A549 (cell line): Measurements from ENCODE around the gene SATB2. TPM values are rescaled to one million over a fixed set of nuclear protein-coding genes. Genes with fewer than 3 reads are reported as not detected.

ENCODE experiments used
- ATAC-seq, 2 experiments: fragments of 200-7000 bp in 1 of 2; fragments of >200 bp in 1 of 2; cut with Nextera tagmentation in 1 of 2; cut with Tn5 transposase in 1 of 2; 3 replicates each; pipeline versions ENCODE4 v1.8.0 to v1.9.1; 2018 to 2020; ENCODE audit warnings: mild to moderate bottlenecking in 1 of 2, moderate library complexity in 1 of 2
- CTCF ChIA-PET: fragments of 300-600 bp; sonication (Branson Sonifier 250); formaldehyde crosslinking; extraction: SDS; loops from one replicate; lab custom pipeline; 2021; ENCODE audit warnings: antibody characterized with exemption, inconsistent platforms; lab: Yijun Ruan, JAX
- POLR2A ChIA-PET: fragments of 350-600 bp; formaldehyde crosslinking; extraction: SDS; loops from one replicate; lab custom pipeline; 2021; ENCODE audit warnings: antibody characterized with exemption, inconsistent platforms; lab: Yijun Ruan, JAX
- DNase-seq, 2 experiments: peaks; one replicate each; pipeline versions ENCODE4 v3.0.0 to v3.0.0-alpha.2; 2011 to 2016; ENCODE audit warnings: low read depth in 1 of 2, low spot score in 1 of 2
- FAIRE-seq: peaks from 2 replicates; lab custom pipeline; 2011; peaks lifted over from hg19 to GRCh38; lab: Jason Lieb, UNC
- H3K27ac ChIP-seq, 2 experiments: fragments of >200 bp; sonication (Bioruptor Twin); formaldehyde crosslinking; 3 replicates each; pipeline ENCODE4 v1.5.1; 2016 to 2017
- H3K4me1 ChIP-seq: fragments of >200 bp; sonication (Bioruptor Twin); formaldehyde crosslinking; 3 replicates; pipeline ENCODE4 v1.6.1; 2016
- H3K4me2 ChIP-seq: fragments of >200 bp; sonication (Bioruptor Twin); formaldehyde crosslinking; 3 replicates; pipeline ENCODE4 v1.6.1; 2016
- H3K4me3 ChIP-seq: fragments of >200 bp; sonication (Bioruptor Twin); formaldehyde crosslinking; 3 replicates; pipeline ENCODE4 v1.5.1; 2016
- H3K9me3 ChIP-seq: fragments of >200 bp; sonication (Bioruptor Twin); formaldehyde crosslinking; 3 replicates; pipeline ENCODE4 v1.6.1; 2016
- BCL3 ChIP-seq: fragments of >200 bp; sonication (Bioruptor Twin); formaldehyde crosslinking; IDR thresholded peaks from 3 replicates; pipeline ENCODE4 v1.6.1; 2016
- BHLHE40 ChIP-seq: IDR thresholded peaks from 2 replicates; pipeline ENCODE4 v1.6.1; 2012; ENCODE audit warnings: low read depth, low read length, inconsistent platforms
- CHD2 ChIP-seq: fragments of 150-350 bp; IDR thresholded peaks from 2 replicates; pipeline ENCODE4 v1.6.1; 2014; ENCODE audit warnings: low read length; ENCODE audit not compliant: partially characterized antibody
- CHD4 ChIP-seq: fragments of 200-600 bp; sonication (generic); IDR thresholded peaks from 2 replicates; pipeline ENCODE4 v1.6.1; 2016; ENCODE audit warnings: antibody characterized with exemption, mild to moderate bottlenecking, borderline replicate concordance
- EHF ChIP-seq: fragments of 250-450 bp; sonication (Bioruptor Pico); IDR thresholded peaks from 2 replicates; pipeline ENCODE4 v1.5.0; 2020; ENCODE audit warnings: mild to moderate bottlenecking
- EHMT2 ChIP-seq: fragments of 200-600 bp; sonication (generic); IDR thresholded peaks from 2 replicates; pipeline ENCODE4 v1.6.1; 2016; ENCODE audit warnings: antibody characterized with exemption, low read depth, mild to moderate bottlenecking, moderate library complexity
- ELK1 ChIP-seq: fragments of 150-350 bp; IDR thresholded peaks from 2 replicates; pipeline ENCODE4 v1.6.1; 2014; ENCODE audit warnings: low read depth, mild to moderate bottlenecking, low read length
- FOSB ChIP-seq: fragments of 250-450 bp; sonication (Bioruptor Pico); IDR thresholded peaks from 2 replicates; pipeline ENCODE4 v1.5.0; 2020; ENCODE audit warnings: mild to moderate bottlenecking, moderate library complexity
- FOSL2 ChIP-seq, 2 experiments: fragments of 450-650 bp in 1 of 2; fragments of >200 bp in 1 of 2; sonication (Bioruptor Twin) in 1 of 2; formaldehyde crosslinking; IDR thresholded peaks; 2 replicates each; pipeline versions ENCODE4 v1.5.0 to v1.6.1; 2016 to 2020; ENCODE audit warnings: mild to moderate bottlenecking in 1 of 2, moderate library complexity in 1 of 2
- HDAC2 ChIP-seq: fragments of 200-600 bp; sonication (generic); IDR thresholded peaks from 2 replicates; pipeline ENCODE4 v1.6.1; 2016
- HES2 ChIP-seq: fragments of >200 bp; sonication (Bioruptor Twin); formaldehyde crosslinking; IDR thresholded peaks from 2 replicates; pipeline ENCODE4 v1.6.1; 2016
- HMGXB4 ChIP-seq: fragments of 250-450 bp; sonication (Bioruptor Pico); IDR thresholded peaks from 2 replicates; pipeline ENCODE4 v1.5.0; 2021; ENCODE audit warnings: mild to moderate bottlenecking, moderate library complexity, borderline replicate concordance
- HOXA7 ChIP-seq: fragments of 250-450 bp; sonication (Bioruptor Pico); IDR thresholded peaks from 2 replicates; pipeline ENCODE4 v1.5.0; 2020; ENCODE audit warnings: mild to moderate bottlenecking, moderate library complexity
- HOXB5 ChIP-seq: fragments of 250-450 bp; sonication (Bioruptor Pico); IDR thresholded peaks from 2 replicates; pipeline ENCODE4 v1.5.0; 2020; ENCODE audit warnings: mild to moderate bottlenecking, moderate library complexity
- JUNB ChIP-seq: fragments of >200 bp; sonication (Bioruptor Twin); formaldehyde crosslinking; IDR thresholded peaks from 2 replicates; pipeline ENCODE4 v1.6.1; 2016
- KDM1A ChIP-seq: fragments of 200-600 bp; sonication (generic); IDR thresholded peaks from 2 replicates; pipeline ENCODE4 v1.6.1; 2016; ENCODE audit warnings: low read depth, mild to moderate bottlenecking
- NPAS2 ChIP-seq: fragments of 250-450 bp; sonication (Bioruptor Pico); IDR thresholded peaks from 2 replicates; pipeline ENCODE4 v1.8.0; 2022; ENCODE audit warnings: mild to moderate bottlenecking, moderate library complexity, borderline replicate concordance
- NR3C1 ChIP-seq: fragments of >200 bp; sonication (Bioruptor Twin); formaldehyde crosslinking; IDR thresholded peaks from 3 replicates; pipeline ENCODE4 v1.6.1; 2017
- PBX3 ChIP-seq: IDR thresholded peaks from 2 replicates; pipeline ENCODE4 v1.6.1; 2012
- PHF8 ChIP-seq: fragments of 200-600 bp; sonication (generic); IDR thresholded peaks from 2 replicates; pipeline ENCODE4 v1.6.1; 2016; ENCODE audit warnings: low read depth, mild to moderate bottlenecking, antibody characterized with exemption, moderate library complexity, borderline replicate concordance
- RAD21 ChIP-seq, 2 experiments: fragments of >200 bp in 1 of 2; sonication (Bioruptor Twin) in 1 of 2; formaldehyde crosslinking in 1 of 2; IDR thresholded peaks in 1 of 2; conservative IDR thresholded peaks in 1 of 2; 2 replicates in 1 of 2; 3 replicates in 1 of 2; pipeline ENCODE4 v1.6.1; 2012 to 2018; ENCODE audit warnings: inconsistent platforms in 1 of 2
- RCOR1 ChIP-seq: fragments of 150-350 bp; IDR thresholded peaks from 2 replicates; pipeline ENCODE4 v1.6.1; 2014; ENCODE audit warnings: antibody characterized with exemption, low read length, low read depth
- RFX5 ChIP-seq: fragments of 450-650 bp; IDR thresholded peaks from 2 replicates; pipeline ENCODE4 v1.7.1; 2014; ENCODE audit warnings: antibody characterized with exemption, mild to moderate bottlenecking, moderate library complexity
- SMC3 ChIP-seq: fragments of >200 bp; sonication (Bioruptor Twin); formaldehyde crosslinking; IDR thresholded peaks from 3 replicates; pipeline ENCODE4 v1.6.1; 2018; ENCODE audit warnings: inconsistent platforms
- SREBF2 ChIP-seq: fragments of 450-650 bp; IDR thresholded peaks from 2 replicates; pipeline ENCODE4 v1.6.1; 2014; ENCODE audit warnings: mild to moderate bottlenecking, moderate library complexity
- TP53 ChIP-seq: fragments of 250-450 bp; sonication (Bioruptor Pico); IDR thresholded peaks from 2 replicates; pipeline ENCODE4 v1.5.0; 2021; ENCODE audit warnings: mild to moderate bottlenecking, moderate library complexity
- ZC3H11A ChIP-seq: fragments of 450-650 bp; IDR thresholded peaks from 2 replicates; pipeline ENCODE4 v1.6.1; 2014; ENCODE audit warnings: antibody characterized with exemption, mild to moderate bottlenecking
- WGBS: methylation state at CpG from one replicate; pipeline ENCODE4 v1.1.6; 2017; ENCODE audit errors: missing lambda C conversion rate; 5-methylcytosine and 5-hydroxymethylcytosine counted together
- polyA plus RNA-seq, 4 experiments: library from polyadenylated mRNA; depleted of rRNA in 3 of 4; stranded (reverse); fragments of >200 nt; fragmentation: RNase III in 1 of 4; extraction: RNeasy Plus Mini Kit Qiagen cat#74134 plus additional on column Dnase treatment in 1 of 4; gene quantifications; 2 replicates in 3 of 4; 3 replicates in 1 of 4; pipeline ENCODE4 v1.2.3, GENCODE V29; 2011 to 2017
- TF ChIP-seq, protein P1 (sequence below): fragments of 250-450 bp; sonication (Bioruptor Pico); IDR thresholded peaks from 2 replicates; pipeline ENCODE4 v1.5.0; 2020; ENCODE audit warnings: low read depth, mild to moderate bottlenecking, moderate library complexity
- TF ChIP-seq, protein P2 (sequence below): IDR thresholded peaks from 2 replicates; pipeline ENCODE4 v1.6.1; 2012

The SATB2 gene
- polyA plus RNA-seq, 2 of the 4 experiments (the other 2 are of a cell fraction): 1.9 to 3.4 TPM

- TF ChIP-seq BHLHE40 (no peak), HES2 (no peak), FOSB (no peak), HOXA7 (CRISPR knock-in tag) (no peak), HOXB5 (CRISPR knock-in tag) (no peak), BCL3 (no peak), RFX5 (no peak), PHF8 (no peak), RAD21 (conservative IDR thresholded peaks at IDR 0.05 in 1 of 2, IDR thresholded peaks at IDR 0.05 in 1 of 2) (no peak), ELK1 (no peak), EHMT2 (no peak), FOSL2 (IDR thresholded peaks at IDR 0.05) (no peak), FOSL2 (CRISPR knock-in tag; IDR thresholded peaks at IDR 0.05) (no peak), SMC3 (no peak), JUNB (no peak), NPAS2 (no peak), HDAC2 (no peak), RCOR1 (no peak), TP53 (CRISPR knock-in tag) (no peak)
- TF ChIP-seq, protein P1, sequence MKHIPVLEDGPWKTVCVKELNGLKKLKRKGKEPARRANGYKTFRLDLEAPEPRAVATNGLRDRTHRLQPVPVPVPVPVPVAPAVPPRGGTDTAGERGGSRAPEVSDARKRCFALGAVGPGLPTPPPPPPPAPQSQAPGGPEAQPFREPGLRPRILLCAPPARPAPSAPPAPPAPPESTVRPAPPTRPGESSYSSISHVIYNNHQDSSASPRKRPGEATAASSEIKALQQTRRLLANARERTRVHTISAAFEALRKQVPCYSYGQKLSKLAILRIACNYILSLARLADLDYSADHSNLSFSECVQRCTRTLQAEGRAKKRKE (CRISPR knock-in tag): no peak
- Histone ChIP-seq H3K27ac (no peak overlapping the region), H3K4me1 (no peaks in the 10 kb centered on the region), H3K4me2 (no peak overlapping the region), H3K9me3 (no peaks in the 10 kb centered on the region), H3K4me3 (no peak overlapping the region)
- ATAC-seq (no peak), FAIRE-seq (no peak), DNase-seq (no peak)
- ChIA-PET CTCF (interaction anchor here (1.2 kb wide), 1 partner anchor 24 kb away, joined by 3 read pairs; no protein-coding TSS in a partner anchor), POLR2A (no interaction called here)
Observed at GRCh38 chr2:199440118-199440517, 17.6 kb downstream of the SATB2 start.

- ChIA-PET POLR2A (no interaction called here), CTCF (interaction anchor here (1.0 to 1.2 kb wide), 2 partner anchors 25 to 49 kb away, joined by 3 to 5 read pairs; no protein-coding TSS in a partner anchor)
- DNase-seq (no peak), FAIRE-seq (no peak), ATAC-seq (no peak)
- Histone ChIP-seq H3K4me1 (no peaks in the 10 kb centered on the region), H3K9me3 (no peaks in the 10 kb centered on the region), H3K4me3 (no peak overlapping the region), H3K4me2 (no peak overlapping the region), H3K27ac (no peak overlapping the region)
- TF ChIP-seq HOXB5 (CRISPR knock-in tag): no peak
- TF ChIP-seq, protein P2, sequence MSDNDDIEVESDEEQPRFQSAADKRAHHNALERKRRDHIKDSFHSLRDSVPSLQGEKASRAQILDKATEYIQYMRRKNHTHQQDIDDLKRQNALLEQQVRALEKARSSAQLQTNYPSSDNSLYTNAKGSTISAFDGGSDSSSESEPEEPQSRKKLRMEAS: no peak
- no peak for TF ChIP-seq ELK1
- TF ChIP-seq RCOR1: no peak
- TF ChIP-seq HMGXB4 (CRISPR knock-in tag): no peak
- TF ChIP-seq ZC3H11A: no peak
- TF ChIP-seq EHF (CRISPR knock-in tag): no peak
- TF ChIP-seq PBX3: no peak
- TF ChIP-seq NR3C1: no peak
- no peak for TF ChIP-seq CHD4
- TF ChIP-seq CHD2: no peak
- TF ChIP-seq SREBF2: no peak
- TF ChIP-seq KDM1A: no peak
- WGBS: 73% methylated on average over 5 of the region's 5 CpGs
Observed at GRCh38 chr2:199439542-199439941, 18.2 kb downstream of the SATB2 start.
